ENCODE data around the gene IFNA4.
"Not testable (repeated sequence)": the region's sequence is repeated elsewhere in the genome, so short reads cannot be mapped to it uniquely, and the experiment has no call there.

GRCh38 chr9:21207043-21207442 is 19.7 kb upstream of the IFNA4 start, which contains the start of gene IFNA10:
- TF ChIP-seq CTCF, POLR2AphosphoS5, POLR2A (IDR thresholded peaks at IDR 0.05): not testable (repeated sequence)
